HG03354 (cell line): ENCODE measurements around the gene MYH6.
"Not testable (repeated sequence)": the region's sequence is repeated elsewhere in the genome, so short reads cannot be mapped to it uniquely, and the experiment has no call there.

Source experiments
- ATAC-seq: cut with Tn5 transposase; IDR thresholded peaks from one replicate; pipeline ENCODE4 v1.9.1; 2021; ENCODE audit warnings: mild to moderate bottlenecking; ENCODE audit not compliant: unreplicated experiment, poor library complexity, severe bottlenecking

Gene MYH6

DNA sequence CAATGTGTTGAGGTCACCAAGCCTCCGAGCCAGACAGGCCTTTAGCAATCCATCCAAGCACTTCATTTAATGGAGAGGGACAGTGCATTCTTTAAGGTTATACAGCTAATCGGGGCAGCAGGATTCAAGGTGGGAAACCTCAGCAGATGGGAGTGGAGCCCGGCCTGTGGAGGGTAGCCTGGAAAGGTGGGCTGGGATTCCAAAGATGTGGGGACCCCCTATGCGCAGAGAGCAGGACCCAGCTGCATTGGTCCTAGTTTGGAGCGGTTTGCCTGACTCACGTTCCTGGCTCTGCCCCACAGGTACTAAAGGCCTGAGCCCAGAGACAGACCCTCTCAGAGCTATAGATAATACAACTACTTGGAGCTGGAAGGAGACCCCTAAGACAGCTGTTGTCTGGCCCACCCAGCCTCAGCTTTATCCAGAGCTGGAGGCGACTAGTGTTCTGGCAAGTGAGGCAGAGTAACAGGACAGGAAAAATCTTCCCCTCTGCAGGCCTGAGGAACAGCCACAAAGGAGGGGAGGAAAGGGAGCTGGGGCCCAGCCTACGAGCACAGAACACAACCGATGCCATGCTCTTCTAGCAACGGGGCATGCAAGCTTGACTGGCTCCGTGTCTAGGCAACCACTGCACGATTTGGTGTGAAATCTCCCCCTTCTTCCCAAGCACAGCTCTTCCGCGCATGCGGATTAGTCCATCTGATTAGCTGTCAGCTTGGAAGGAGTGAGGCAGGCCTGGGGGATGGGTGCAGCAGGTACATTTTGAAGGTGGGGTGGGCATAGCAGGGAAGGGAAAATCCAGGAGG, 28.5 kb upstream of the MYH6 start:
- ATAC-seq = no peak

DNA sequence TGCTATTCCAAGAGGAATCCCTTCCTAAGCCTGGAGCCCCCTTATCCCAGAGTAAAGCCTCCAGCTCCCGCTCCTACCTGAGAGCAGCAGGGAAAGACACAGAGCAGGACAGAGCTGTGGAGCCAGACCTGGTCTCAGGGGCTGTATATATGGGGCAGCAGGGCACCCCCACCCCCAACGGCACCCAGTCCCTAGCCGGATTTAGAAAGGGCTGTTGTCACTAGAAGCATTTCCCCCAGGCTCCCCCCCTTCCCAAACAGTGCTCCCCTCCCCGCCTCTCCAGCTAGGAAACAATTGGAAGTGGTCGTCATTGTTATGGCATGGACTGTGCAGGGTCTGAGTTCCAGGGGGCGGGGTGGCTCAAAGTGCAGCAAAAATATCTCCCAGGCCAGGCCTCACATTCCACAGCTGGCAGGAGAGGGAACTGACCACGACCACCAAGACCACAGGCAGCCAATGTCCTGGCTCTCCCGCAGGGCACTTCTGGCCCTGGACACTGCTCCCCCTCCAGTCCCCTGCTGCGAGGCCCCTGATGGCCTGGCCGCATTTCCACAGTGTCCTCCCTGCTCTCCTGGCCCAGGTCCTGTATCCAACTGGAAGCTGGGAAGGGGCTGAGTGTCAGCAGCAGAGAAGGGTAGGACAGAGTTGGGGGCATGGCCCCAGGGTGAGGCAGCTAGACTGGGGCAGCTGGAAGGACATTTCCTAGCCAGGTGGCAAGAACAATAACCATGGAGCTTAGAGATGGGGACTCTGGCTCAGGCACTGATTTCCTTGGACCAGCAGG, 27.7 kb upstream of the MYH6 start, which contains the start of gene MYH7:
Gene MYH7, minus strand, starts transcription at position 118 of the 784 bp plus-strand sequence. CDS start 1,928 bp downstream, outside the sequence.
- no peak for ATAC-seq

DNA sequence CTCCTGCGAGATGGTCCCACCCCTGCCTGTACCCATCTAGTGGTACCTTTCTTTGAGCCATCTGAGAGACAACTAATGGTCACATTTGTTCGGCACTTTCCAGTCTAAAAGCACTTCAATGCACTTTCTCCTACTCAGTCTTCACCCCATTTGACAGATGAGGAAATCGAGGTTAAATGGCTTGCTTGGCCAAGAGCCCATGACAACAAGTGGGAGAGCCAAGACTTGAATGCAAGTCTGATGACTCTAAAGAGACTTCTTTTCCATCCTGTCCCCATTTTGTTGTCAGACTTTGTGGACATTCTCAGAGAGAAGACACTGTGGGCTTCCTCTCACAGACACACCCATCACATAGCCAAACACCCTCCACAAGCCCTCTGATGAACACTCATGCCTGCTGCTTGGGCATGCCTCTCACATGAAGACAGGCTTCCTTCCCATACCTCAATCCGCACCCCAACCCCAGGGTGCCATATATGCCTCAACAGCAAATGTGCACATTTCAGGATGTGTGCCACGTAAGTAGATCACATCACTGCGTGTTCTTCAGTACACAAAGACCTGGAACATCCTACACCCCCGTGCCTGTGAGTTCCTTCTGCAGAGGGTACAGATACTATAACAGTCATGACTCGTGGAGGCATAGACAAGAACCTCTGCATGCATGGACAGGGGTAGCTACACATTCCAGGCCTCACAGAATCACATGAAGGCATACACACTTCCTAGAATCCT, 26.6 kb upstream of the MYH6 start:
- ATAC-seq = no peak

DNA sequence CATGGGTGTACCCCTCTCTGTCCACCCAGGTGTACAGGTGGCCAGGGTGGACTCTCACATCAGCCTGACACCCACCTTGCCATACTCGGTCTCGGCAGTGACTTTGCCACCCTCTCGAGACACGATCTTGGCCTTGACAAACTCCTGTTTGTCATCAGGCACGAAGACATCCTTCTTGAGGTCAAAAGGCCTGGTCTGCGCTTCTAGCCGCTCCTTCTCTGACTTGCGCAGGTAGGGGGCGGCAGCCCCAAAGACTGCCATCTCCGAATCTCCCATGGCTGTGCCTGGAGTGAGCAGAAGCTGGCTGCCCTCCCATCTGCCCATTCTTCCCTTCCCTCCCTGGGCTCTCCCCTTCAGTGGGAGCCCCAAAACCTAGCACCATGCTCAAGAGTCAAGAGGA, 25.4 kb upstream of the MYH6 start:
- no peak for ATAC-seq

DNA sequence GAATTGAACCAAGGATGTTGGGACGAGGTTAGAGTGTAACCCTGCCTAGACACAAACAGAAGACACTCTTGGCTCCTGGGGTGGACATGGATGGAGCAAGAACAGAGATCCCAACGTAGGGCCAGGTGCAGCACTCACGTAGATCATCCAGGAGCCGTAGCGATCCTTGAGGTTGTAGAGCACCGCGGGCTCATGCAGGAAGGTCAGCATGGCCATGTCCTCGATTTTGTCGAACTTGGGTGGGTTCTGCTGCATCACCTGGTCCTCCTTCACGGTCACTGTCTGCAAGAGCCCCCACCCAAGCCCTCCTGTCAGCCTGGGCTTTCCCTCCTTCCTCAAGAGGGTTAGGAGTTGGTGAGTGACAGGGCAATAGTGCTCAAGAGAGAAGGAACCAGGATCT, 24.9 kb upstream of the MYH6 start:
- no peak for ATAC-seq

DNA sequence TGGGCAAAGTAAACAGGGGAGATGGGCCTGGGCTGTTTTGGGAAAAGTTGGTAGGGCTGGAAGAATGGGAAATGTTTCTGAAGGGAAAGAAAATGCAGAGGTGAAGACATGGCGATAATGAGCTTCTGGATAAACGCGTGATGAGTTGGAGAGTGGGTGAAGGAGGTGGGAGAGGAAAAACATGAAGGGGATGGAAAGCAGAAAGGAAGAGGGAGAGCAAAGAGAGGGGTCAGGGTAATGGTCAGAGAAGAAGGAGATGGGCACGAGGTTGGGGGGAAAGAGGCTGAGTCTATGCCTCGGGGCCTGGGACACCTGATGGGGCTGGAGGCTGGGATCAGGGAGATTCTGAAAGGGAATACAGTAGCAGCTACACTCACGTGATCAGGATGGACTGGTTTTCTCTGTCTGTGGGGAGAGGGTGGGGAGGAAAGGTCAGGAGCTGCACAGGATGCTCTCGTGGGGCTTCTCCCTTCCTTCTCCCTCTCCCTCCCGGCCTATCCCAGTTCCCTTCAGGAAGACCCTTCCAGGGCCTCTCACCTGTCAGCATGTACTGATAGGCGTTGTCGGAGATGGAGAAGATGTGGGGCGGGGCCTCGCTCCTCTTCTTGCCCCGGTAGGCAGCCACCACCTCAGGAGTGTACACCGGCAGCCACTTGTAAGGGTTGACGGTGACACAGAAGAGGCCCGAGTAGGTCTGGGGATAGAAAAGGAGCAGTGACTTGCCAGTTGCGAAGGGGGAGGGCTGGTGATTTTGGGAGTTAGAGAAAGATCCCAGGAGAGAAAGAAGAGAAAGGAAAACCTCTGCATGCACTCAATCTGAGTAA, 24.2 kb upstream of the MYH6 start:
- no peak for ATAC-seq

DNA sequence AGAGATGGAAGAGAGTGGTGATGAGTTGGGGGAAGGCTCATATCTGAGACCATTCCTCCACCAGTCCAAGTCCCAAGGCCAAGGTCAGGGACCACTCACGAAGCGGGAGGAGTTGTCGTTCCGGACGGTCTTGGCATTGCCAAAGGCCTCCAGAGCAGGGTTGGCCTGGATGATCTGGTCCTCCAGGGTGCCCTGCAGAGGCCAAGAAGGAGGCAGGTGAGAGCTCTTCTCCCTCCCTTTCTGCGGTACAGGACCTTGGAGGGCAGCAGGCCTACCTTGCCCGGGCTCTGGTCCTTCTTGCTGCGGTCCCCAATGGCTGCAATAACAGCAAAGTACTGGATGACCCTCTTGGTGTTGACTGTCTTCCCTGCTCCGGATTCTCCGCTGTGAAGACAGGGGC, 23.4 kb upstream of the MYH6 start:
- ATAC-seq = no peak

DNA sequence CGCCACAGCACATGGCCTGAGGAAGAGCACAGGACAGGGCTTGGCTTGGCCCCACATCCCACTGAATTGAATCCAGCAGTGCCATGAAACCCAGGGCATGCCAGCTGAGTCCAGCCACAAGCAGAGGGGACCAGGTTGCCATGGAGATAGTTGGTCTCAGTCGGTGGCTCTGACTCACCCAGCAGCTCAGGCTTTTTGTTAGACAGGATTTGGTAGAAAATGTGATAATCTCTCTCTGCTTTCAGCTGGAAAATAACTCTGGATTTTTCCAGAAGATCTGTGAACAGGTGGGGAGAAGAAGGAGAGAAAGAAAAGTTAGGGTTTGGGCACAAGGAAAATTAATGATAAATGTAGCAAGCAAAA, 22.6 kb upstream of the MYH6 start:
- no peak for ATAC-seq

DNA sequence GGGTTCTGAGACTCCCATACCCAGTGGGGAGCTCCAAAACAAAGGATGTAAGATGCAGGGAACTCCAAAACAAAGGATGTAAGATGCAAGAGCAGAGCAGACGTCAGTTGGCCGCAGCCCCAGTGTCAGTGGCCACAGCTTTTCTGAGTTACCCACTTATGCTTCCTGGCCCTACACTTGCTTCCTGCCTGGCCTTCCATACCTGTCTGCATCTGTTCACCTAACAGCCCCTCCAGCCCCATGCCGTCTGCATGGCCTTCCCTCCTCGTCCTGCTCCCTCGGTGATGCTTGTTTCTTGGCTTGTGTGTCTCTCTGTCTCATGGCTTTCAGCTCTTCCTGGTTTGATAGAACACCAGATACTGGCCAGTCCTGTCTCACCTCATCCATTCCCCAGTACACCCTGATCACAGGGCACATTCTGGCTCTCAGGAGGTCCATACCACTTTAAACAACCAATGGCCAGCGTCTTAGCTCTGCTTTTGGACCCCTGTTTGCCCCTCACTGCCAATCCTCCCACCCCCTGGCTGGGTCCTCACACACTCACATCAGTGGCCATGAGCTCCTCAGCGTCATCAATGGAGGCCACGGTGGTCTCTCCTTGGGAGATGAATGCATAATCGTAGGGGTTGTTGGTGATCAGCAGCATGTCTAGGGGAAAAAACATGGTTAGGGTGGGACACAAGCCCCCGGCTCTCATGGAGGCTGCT, 22.1 kb upstream of the MYH6 start:
- ATAC-seq = no peak

DNA sequence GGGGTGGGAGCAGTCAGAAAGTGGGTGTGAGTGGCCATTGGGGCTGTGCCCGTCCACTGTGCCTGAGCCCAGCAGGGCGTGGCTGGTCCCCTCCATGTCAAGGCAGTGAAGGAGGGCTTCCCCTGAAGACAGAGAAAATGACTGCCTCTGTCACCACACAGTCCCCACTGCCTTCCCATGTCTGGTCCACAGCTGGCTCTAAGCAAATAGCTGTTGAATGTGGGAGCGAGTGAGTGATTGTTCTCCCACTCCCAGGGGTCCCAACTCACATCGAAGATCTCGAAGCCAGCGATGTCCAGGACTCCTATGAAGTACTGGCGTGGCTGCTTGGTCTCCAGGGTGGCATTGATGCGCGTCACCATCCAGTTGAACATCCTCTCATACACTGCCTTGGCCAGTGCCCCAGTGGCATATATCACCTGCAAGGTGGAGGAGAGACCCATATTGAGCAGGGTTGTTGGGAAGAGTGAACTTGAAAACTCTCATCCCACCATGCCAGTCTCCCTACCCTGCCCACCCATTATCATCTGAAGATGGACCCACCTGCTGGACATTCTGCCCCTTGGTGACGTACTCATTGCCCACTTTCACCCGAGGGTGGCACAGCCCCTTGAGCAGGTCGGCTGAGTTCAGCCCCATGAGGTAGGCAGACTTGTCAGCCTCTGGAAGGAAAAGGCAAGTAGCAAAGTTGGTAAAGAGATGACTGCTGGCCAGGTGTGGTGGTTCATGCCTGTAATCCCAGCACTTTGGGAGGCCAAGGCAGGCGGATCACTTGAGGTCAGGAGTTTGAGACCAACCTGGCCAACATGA, 20.8 kb upstream of the MYH6 start:
- no peak for ATAC-seq

DNA sequence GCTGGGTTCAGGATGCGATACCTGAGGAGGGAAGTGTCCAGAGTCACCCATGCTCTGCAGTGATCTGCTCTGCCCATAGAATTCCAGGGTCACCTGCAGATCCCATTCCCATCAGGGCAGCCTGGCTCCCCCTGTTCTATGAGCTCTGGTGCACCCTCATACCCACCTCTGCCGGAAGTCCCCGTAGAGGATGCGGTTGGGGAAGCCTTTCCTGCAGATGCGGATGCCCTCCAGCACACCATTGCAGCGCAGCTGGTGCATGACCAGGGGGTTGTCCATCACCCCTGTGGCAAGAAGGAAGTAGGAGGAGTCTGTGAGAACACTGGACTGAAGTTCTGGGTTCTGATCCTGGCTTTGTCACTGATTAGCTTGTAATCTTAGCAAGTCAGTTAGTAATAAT, 17.7 kb upstream of the MYH6 start:
- not testable (repeated sequence) for ATAC-seq

DNA sequence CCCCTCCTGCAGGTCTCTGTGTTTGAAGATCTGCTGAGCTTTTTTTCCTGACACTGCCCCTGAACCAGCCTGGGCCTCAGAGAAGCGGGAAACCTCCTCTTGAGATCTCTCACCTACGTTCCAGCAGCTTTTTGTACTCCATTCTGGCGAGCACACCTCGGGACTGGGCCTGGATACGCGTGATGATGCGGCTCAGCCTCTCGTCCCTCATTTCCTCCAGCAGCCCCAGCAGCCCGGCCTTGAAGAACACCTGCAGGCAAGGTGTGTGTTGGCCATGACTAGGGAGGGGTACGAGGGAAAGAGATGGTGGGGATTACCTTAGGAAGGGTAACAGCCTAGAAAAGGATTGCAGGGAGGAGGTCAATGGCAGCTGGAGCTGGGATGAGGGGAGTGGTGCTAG, 17.1 kb upstream of the MYH6 start:
- no peak for ATAC-seq

DNA sequence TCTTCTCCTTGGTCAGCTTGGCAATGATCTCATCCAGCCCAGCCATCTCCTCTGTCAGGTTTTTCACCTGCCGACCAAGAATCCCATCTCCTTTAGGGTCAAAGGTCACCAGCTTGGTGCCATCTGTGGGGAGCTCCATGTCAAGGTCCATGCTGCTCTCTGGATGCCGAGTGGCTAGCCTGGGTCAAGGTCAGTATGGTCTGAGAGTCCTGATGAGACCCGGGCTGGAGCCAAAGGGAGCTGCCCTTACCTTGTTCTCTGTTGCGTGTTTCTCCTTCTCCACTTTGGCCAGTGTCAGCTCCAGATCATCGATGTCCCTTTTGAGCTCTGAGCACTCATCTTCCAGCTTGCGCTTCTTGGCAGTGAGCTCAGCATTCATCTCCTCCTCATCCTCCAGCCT, 15.6 kb upstream of the MYH6 start:
- no peak for ATAC-seq

DNA sequence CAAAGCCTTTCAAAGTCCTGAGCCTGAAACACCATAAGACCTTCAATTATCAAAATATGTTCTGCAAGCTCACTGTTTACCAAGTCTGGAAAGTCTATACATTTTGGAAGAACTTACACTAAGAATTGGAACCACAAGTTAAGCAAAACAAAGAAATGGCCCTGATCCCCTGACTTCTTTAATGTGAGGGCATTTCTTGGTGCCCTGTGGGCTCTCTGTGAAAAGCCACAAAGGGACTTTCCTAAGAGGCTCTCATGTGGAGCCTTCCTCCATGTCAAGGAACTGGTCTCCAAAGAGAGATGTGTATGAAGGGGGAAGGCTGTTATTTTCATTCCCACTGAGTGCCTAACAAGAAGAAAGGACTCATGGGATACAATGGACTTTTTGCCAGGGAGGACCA, 13.5 kb upstream of the MYH6 start:
- ATAC-seq = no peak

DNA sequence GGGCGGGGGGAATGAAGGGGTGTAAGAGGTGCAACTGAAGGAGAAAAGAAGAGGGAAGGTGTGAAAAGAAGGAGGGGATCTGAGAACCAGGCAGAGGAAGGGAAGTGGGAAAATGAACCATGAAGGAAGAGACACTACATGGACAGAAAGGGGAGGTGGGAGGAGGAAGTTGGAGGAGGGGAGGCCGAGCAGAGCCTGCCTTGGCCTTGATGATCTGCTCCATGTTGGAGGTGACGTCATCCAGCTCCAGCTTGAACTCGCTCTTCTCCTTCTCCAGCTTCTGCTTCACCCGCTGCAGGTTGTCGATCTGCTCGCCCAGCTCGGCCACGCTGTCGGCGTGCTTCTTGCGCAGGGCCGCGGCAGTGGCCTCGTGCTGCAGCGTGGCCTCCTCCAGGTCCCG, 11.6 kb upstream of the MYH6 start:
- not testable (repeated sequence) for ATAC-seq

DNA sequence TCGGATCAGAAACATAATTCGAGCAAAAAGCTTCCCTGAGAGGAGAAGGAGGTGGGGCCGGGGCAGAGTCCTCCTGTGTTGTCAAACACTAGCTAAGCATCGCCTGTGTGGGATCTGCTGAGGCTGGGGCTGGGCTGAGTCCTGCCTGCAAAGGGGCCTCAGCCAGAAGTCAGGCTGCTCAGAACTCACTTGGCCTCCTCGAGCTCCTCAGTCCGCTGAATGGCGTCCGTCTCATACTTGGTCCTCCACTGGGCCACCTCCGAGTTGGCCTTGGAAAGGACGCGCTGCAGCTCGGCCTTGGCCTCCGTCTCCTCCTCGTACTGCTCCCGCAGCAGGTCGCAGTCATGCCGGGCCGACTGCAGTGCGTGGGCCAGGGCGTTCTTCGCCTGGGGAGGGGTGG, 9.9 kb upstream of the MYH6 start:
- no peak for ATAC-seq

DNA sequence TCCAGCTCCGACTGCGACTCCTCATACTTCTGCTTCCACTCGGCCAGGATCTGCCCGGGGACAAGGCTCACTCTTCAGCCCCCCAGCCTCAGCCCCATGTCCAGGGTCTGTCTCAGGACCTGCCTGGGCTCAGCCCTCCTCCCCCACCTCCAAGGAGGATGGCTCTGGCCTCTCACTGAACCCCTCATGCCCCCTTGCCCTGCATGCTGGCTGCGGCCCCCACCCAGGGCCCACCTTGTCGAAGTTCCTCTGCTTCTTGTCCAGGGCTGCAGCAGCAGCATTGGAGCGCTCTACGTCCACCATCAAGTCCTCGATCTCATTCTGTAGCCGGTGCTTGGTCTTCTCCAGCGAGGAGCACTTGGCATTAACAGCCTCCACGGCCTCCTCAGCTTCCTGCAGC, 9.2 kb upstream of the MYH6 start:
- not testable (repeated sequence) for ATAC-seq

DNA sequence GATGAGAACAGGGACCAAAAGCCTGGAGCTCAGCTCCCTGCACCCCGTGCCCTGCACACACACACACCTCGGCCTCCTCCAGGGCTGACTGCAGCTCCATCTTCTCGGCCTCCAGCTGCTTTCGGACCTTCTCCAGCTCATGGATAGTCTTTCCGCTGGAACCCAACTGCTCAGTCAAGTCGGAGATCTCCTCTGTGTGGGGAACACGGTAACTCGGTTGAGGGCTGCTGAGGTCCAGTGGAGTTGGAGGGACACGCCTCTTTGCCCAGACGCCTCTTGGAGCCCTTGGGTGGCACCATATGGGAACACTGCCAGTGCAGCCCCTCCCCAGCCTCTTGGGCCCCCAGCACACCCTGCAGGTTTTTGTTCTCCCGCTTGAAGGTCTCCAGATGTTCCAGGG, 8.7 kb upstream of the MYH6 start:
- no peak for ATAC-seq
